Fibroblast of the aortic adventitia (primary cell): Measurements from ENCODE around the gene SHTN1. TPM values are rescaled to one million over a fixed set of nuclear protein-coding genes. Genes with fewer than 3 reads are reported as not detected.

Experiments
- DNase-seq: peaks from one replicate; pipeline ENCODE4 v3.0.0-alpha.2; 2010; ENCODE audit warnings: low read depth
- H3K4me3 ChIP-seq: 2 replicates; pipeline ENCODE4 v1.5.1; 2011; ENCODE audit warnings: low read depth, mild to moderate bottlenecking, control low read depth, low read length, moderate library complexity
- small RNA-seq: library from RNA; depleted of rRNA; stranded (forward); fragments of <200 nt; gene quantifications from one replicate; pipeline ENCODE3, GENCODE V24; 2012
- total RNA-seq: library from RNA; depleted of rRNA; stranded (reverse); fragments of >200 nt; gene quantifications from 2 replicates; pipeline ENCODE4 v1.2.3, GENCODE V29; 2012; ENCODE audit warnings: low replicate concordance
- TF ChIP-seq, protein P1 (sequence below): IDR thresholded peaks from 2 replicates; pipeline ENCODE4 v1.5.1; 2011; ENCODE audit warnings: mild to moderate bottlenecking, low read length, control low read depth, inconsistent platforms; ENCODE audit not compliant: insufficient read depth

Gene SHTN1
- total RNA-seq, 1 donor: 4.2 TPM

DNA sequence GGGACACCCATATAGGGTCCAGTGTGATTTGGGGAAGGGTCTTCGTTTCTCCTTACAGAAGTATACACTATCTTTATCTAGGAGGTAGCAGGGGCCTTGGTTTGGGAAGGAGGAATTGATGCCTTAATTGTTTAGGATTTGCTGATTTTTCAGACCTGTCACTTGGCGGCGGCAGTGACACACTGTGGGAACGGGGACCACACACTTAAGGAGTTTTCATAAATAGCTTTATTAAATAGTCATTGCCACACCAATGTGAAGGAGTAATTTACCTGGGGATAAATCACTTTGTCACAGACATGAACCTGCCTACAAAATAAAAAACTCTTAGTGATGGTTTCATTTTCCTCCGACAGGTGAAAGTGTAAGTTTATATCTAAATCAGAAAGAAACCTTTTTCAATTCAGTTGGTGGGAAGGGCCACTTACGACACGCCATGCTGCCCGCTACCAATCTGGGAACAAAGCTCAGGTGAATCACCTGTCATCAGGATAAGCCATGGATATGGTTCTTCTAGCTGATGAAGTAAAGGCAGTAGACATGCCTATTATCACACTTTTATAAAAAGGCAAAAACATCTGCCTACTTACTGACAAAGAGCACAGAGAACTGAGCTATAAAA lies 168.0 kb downstream of the SHTN1 start:
- peak; percentile 18 for DNase-seq
- TF ChIP-seq, protein P1, sequence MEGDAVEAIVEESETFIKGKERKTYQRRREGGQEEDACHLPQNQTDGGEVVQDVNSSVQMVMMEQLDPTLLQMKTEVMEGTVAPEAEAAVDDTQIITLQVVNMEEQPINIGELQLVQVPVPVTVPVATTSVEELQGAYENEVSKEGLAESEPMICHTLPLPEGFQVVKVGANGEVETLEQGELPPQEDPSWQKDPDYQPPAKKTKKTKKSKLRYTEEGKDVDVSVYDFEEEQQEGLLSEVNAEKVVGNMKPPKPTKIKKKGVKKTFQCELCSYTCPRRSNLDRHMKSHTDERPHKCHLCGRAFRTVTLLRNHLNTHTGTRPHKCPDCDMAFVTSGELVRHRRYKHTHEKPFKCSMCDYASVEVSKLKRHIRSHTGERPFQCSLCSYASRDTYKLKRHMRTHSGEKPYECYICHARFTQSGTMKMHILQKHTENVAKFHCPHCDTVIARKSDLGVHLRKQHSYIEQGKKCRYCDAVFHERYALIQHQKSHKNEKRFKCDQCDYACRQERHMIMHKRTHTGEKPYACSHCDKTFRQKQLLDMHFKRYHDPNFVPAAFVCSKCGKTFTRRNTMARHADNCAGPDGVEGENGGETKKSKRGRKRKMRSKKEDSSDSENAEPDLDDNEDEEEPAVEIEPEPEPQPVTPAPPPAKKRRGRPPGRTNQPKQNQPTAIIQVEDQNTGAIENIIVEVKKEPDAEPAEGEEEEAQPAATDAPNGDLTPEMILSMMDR: peak; percentile 21
- H3K4me3 ChIP-seq: no peak overlapping the region

DNA sequence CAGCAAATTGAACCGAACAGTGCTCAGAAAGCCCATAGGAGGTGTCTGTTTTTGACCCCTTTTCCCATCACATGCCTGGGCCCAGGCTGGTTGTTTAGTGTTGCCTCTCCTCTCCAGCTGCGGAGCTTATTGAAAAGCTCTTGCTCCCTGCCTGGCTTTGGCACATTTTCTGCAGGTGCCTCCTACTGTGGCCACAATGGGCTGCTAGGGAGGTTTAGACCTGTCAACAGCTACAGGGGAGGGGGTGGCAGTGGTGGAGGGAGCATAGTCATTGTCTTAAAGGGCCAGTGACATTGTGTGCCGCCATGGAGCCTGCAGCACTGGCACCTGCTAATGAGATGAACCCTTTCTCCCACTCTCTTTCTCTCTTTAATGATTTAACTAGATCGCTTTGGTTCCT lies 168.9 kb downstream of the SHTN1 start:
- TF ChIP-seq, protein P1: no peak
- no peak overlapping the region for H3K4me3 ChIP-seq
- DNase-seq: no peak

DNA sequence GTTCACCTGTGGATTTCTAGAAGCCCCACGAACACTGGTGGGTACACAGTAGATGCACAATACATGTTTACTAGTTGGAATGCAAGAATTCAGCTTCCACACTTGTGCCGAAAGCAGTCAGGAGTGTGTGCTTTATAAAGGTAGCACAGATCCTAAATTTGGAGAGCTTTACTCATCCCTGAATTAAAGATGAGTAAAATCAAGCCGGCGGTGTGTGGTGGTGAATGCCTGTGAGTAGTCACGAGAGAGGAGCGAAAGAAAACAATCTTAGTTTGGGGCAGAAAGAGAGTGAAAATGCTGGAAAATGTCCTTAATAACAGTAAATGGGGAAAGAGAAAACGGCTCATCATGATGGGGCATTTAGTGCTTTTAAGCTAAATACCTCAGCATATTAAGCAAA lies 169.3 kb downstream of the SHTN1 start:
- TF ChIP-seq, protein P1: no peak
- DNase-seq: no peak
- no peak overlapping the region for H3K4me3 ChIP-seq

DNA sequence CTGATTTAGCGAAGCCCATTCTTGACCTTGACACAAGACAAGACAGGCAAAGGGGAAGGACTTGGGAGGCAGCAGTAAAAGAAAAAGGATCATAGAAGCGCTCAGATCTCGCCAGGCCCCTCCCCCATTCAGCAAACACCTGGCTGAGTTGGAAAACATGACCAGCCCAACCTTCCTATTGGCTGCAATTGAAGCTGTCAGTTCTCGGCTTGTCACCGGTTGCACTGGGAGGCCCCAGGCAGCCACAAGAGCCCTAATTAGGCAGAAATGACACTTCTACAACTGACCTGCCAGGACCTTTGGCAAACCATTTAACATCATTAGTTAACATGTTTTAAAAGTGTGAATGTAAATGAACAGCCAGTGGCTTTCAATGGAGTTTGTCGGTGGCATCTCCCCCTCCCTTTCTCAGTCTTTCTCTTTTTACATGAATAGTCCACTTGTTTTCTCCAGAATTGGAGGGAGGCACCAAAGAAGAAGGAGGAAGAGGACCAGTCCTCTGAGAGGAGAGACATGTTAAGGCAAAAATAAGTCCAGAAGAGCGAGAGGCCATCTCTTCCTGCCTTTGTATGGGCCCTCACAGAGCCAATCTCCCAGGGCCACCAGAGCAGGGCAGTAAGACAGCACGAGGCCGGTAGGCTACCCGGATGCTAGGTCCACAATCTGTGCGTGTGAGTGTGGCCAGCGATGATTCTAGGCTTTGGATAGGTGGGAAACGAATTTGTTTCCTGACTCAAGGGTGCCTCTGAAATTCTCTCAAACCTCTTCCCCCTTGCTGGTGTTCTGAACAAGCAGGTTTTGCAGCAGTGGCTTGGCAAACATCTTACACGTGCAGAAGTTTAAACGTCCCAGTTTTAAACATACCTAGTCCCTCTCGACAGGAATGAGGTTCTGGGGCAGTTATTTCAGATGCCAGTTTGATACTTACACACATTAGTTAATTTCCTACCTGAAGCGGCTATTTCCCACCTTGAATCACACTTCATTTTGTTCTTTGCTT lies 170.7 kb downstream of the SHTN1 start:
- H3K4me3 ChIP-seq: no peak overlapping the region
- no peak for DNase-seq
- TF ChIP-seq, protein P1: no peak

DNA sequence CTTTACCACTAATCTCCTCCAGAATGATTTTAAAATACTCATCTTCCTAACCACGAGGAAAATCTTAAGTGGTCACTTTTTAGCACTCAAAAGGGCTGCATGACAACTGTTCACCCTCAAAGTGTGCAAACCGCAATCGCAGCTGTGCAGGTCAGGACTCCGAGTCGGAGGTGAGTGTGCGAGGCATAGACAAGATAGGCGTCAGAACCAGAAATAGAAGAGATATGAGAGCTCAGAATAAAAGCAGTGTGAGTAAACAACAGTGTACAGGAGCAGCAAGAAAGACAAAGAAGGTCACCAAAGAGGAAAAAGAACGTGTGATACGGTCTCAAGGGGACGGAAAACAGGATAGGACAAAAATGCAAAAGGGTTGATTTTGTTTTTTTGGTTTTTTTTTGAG lies 173.2 kb downstream of the SHTN1 start:
- TF ChIP-seq, protein P1: no peak
- H3K4me3 ChIP-seq: no peak overlapping the region
- DNase-seq: no peak

Small RNAs within 50 kb of the gene (small RNA-seq; reads per million reads assigned to genes)
- not detected for gene AC012308.1

Other genes with a start within 250 kb of the SHTN1 start
- gene ENO4, start 155.7 kb downstream of the SHTN1 start, total RNA-seq: 0.27 and 1.4 TPM in 2 replicates
- not detected in 2 replicates for gene VAX1, start 133.1 kb upstream of the SHTN1 start, total RNA-seq
- gene KCNK18, start 192.3 kb upstream of the SHTN1 start, total RNA-seq: not detected in 2 replicates
- under 0.01 TPM in 1 of 2 replicates, not detected in the other for gene SLC18A2, start 235.9 kb upstream of the SHTN1 start, total RNA-seq